Endothelial cell (in vitro differentiated cells): ENCODE data around the gene ESPL1. TPM values are rescaled to one million over a fixed set of nuclear protein-coding genes. Genes with fewer than 3 reads are reported as not detected.
"Not testable (repeated sequence)": the region's sequence is repeated elsewhere in the genome, so short reads cannot be mapped to it uniquely, and the experiment has no call there.

Experiments used
- DNase-seq: peaks from one replicate; pipeline ENCODE4 v3.0.0; 2021; ENCODE audit warnings: low spot score
- H3K27ac Mint-ChIP-seq: one replicate; pipeline ENCODE4 v1.8.0; 2021; ENCODE audit warnings: mixed read lengths, inconsistent platforms; ENCODE audit not compliant: unreplicated experiment
- H3K27me3 Mint-ChIP-seq: one replicate; pipeline ENCODE4 v1.8.0; 2021; ENCODE audit warnings: mild to moderate bottlenecking, moderate library complexity, mixed read lengths, inconsistent platforms; ENCODE audit not compliant: unreplicated experiment
- H3K36me3 Mint-ChIP-seq: one replicate; pipeline ENCODE4 v1.8.0; 2021; ENCODE audit warnings: mild to moderate bottlenecking, low read depth, mixed read lengths, inconsistent platforms; ENCODE audit not compliant: unreplicated experiment
- H3K4me1 Mint-ChIP-seq: one replicate; pipeline ENCODE4 v1.8.0; 2021; ENCODE audit warnings: mild to moderate bottlenecking, mixed read lengths, inconsistent platforms; ENCODE audit not compliant: unreplicated experiment
- H3K4me3 Mint-ChIP-seq: one replicate; pipeline ENCODE4 v1.8.0; 2021; ENCODE audit warnings: mild to moderate bottlenecking, mixed read lengths, inconsistent platforms; ENCODE audit not compliant: unreplicated experiment
- H3K9me3 Mint-ChIP-seq: one replicate; pipeline ENCODE4 v1.8.0; 2021; ENCODE audit warnings: mixed read lengths, inconsistent platforms; ENCODE audit not compliant: unreplicated experiment
- CTCF ChIP-seq: fragments of 200-600 bp; sonication (generic); IDR thresholded peaks from one replicate; pipeline ENCODE4 v1.5.0; 2021; ENCODE audit warnings: antibody characterized with exemption; ENCODE audit not compliant: unreplicated experiment
- total RNA-seq: library from RNA; stranded (reverse); fragmentation: NEBNext Ultra II Directional; extraction: Animal tissue kit (Norgen Biotek cat#: 25700); gene quantifications from one replicate; pipeline ENCODE4 v1.2.1, GENCODE V29; 2021; ENCODE audit not compliant: unreplicated experiment

ESPL1 gene
- total RNA-seq, 1 donor from 2014 or later: 11.8 TPM

GRCh38 chr12:53289891-53290290, 21.8 kb downstream of the ESPL1 start:
- no peaks in the 10 kb centered on the region for H3K9me3 Mint-ChIP-seq
- DNase-seq: no peak
- peaks cover 12% of the 10 kb centered on the region for H3K36me3 Mint-ChIP-seq
- no peak for TF ChIP-seq CTCF
- no peak overlapping the region for H3K27ac Mint-ChIP-seq
- peaks cover 14% of the 10 kb centered on the region for H3K4me1 Mint-ChIP-seq
- H3K27me3 Mint-ChIP-seq: peaks cover 12% of the 10 kb centered on the region
- H3K4me3 Mint-ChIP-seq: no peak overlapping the region

- H3K27me3 Mint-ChIP-seq: peaks cover 16% of the 10 kb centered on the region
- peaks cover 21% of the 10 kb centered on the region for H3K4me1 Mint-ChIP-seq
- no peak overlapping the region for H3K27ac Mint-ChIP-seq
- no peaks in the 10 kb centered on the region for H3K9me3 Mint-ChIP-seq
- no peak overlapping the region for H3K4me3 Mint-ChIP-seq
- H3K36me3 Mint-ChIP-seq: peaks cover 12% of the 10 kb centered on the region
- TF ChIP-seq CTCF: no peak
- no peak for DNase-seq
These were observed 22.6 kb downstream of the ESPL1 start for GRCh38 chr12:53290661-53291060.

- Mint-ChIP-seq H3K9me3 (no peaks in the 10 kb centered on the region), H3K27me3 (peaks cover 21% of the 10 kb centered on the region), H3K4me1 (peaks cover 26% of the 10 kb centered on the region), H3K36me3 (peaks cover 16% of the 10 kb centered on the region), H3K4me3 (no peak overlapping the region), H3K27ac (no peak overlapping the region)
- DNase-seq: no peak
- TF ChIP-seq CTCF: no peak
These were observed 24.3 kb downstream of the ESPL1 start for GRCh38 chr12:53292426-53292825.

GRCh38 chr12:53295070-53295890, 27.2 kb downstream of the ESPL1 start, which contains the start of gene PFDN5:
PFDN5 (plus strand) TSS chr12:53295542; CDS start chr12:53295568, 26 bp downstream.
- no peak for TF ChIP-seq CTCF
- H3K4me3 Mint-ChIP-seq: peak within 1 kb of the TSS; percentile 100
- peaks cover 24% of the 10 kb centered on the region for H3K4me1 Mint-ChIP-seq
- DNase-seq: peak; percentile 82
- peak within 1 kb of the TSS; percentile 99 for H3K27ac Mint-ChIP-seq
- peaks cover 18% of the 10 kb centered on the region for H3K27me3 Mint-ChIP-seq
- no peaks in the 10 kb centered on the region for H3K9me3 Mint-ChIP-seq
- H3K36me3 Mint-ChIP-seq: peaks cover 30% of the 10 kb centered on the region

GRCh38 chr12:53295891-53296219, 27.8 kb downstream of the ESPL1 start:
- TF ChIP-seq CTCF: no peak
- Mint-ChIP-seq H3K4me1 (peaks cover 29% of the 10 kb centered on the region), H3K9me3 (no peaks in the 10 kb centered on the region), H3K27me3 (peaks cover 23% of the 10 kb centered on the region), H3K36me3 (peaks cover 34% of the 10 kb centered on the region), H3K4me3 (peak overlapping the region; percentile 100), H3K27ac (peak overlapping the region; percentile 99)
- DNase-seq: no peak

GRCh38 chr12:53297106-53297505, 29.0 kb downstream of the ESPL1 start:
- not testable (repeated sequence) for DNase-seq, H3K9me3 Mint-ChIP-seq
- H3K4me3 Mint-ChIP-seq: peak overlapping the region; percentile 100
- peaks cover 35% of the 10 kb centered on the region for H3K36me3 Mint-ChIP-seq
- peak overlapping the region; percentile 99 for H3K27ac Mint-ChIP-seq
- peaks cover 34% of the 10 kb centered on the region for H3K4me1 Mint-ChIP-seq
- peaks cover 23% of the 10 kb centered on the region for H3K27me3 Mint-ChIP-seq
